Daoy (cell line): ENCODE data around the gene ARPIN. TPM values are rescaled to one million over a fixed set of nuclear protein-coding genes. Genes with fewer than 3 reads are reported as not detected.

Experiments
- total RNA-seq: library from RNA; depleted of rRNA; stranded (reverse); fragments of >200 nt; shearing (Covaris generic); gene quantifications from 2 replicates; pipeline ENCODE4 v1.2.3, GENCODE V29; 2014; rRNA removed

The ARPIN gene
- total RNA-seq, 1 experiment from 2014 or later: 3.3 TPM

Other genes starting within 250 kb of the ARPIN start
- gene PLIN1, start 233.6 kb downstream of the ARPIN start, total RNA-seq: 0.29 TPM in 1 of 2 replicates, not detected in the other
- gene PEX11A, start 222.2 kb downstream of the ARPIN start, total RNA-seq: 3.7 and 4.3 TPM in 2 replicates
- gene WDR93, start 222.1 kb downstream of the ARPIN start, total RNA-seq: 0.06 TPM in 1 of 2 replicates, not detected in the other
- gene MESP1, start 161.7 kb downstream of the ARPIN start, total RNA-seq: 1.2 and 1.5 TPM in 2 replicates
- gene MESP2, start 136.6 kb downstream of the ARPIN start, total RNA-seq: 0.29 and 0.54 TPM in 2 replicates
- 24.3 and 31.5 TPM in 2 replicates for gene ANPEP, start 98.1 kb downstream of the ARPIN start, total RNA-seq
- gene AP3S2, start 19.0 kb downstream of the ARPIN start, total RNA-seq: 53.9 and 89.7 TPM in 2 replicates
- gene ZNF710, start 88.4 kb upstream of the ARPIN start, total RNA-seq: 4.5 and 12.3 TPM in 2 replicates
- 56.1 and 68.8 TPM in 2 replicates for gene IDH2, start 189.5 kb upstream of the ARPIN start, total RNA-seq